DMS79 (cell line): ENCODE measurements around the gene NDST1.

Experiments used
- DNase-seq: peaks from one replicate; lab custom pipeline; 2025; lab: John Stamatoyannopoulos, UW

The NDST1 gene

DNA sequence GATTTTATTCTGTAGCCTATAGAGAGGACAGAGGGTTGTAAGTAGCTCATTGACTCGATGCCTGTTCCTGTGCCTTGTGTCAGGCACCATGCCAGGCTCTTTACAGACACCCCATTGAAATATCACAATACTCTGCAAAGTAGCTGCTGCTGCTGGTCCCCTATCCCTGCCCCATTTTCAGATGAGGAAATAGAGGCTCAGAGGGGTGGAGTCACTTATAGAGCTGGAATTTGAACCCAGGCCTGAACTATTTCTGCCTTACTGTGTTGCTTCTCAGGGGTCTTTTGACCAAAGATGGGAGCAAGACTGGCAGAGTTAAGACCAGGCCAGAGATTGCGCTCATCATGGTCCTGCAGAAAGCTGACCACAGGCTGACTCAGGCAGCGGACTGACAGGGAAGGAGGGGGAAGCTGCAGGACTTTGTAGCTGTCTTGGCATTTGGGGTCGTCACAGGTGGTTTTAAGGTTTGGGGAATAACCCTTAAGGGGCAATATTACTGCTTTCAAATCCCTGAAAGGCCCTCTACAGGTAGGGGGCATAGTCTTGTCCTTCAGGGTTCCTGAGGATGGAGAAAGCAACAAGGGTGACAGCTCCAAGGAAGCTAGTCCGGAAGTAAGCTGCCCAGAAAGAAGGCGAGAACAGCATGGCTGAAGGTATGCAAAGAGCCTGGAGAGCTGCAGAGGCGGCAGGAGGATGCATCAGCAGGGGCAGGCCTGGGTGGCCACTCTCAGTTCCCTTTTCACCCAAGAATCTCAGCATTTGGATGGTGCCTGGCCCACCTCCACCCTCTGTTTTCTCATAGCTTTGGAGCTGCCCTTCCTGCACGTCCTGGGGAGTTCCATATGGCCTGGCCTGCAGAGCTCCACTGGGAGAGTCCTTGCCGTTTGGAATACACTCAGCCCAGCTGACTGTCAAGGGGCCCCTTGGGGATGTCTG is 18.3 kb upstream of the NDST1 start:
- no peak for DNase-seq

DNA sequence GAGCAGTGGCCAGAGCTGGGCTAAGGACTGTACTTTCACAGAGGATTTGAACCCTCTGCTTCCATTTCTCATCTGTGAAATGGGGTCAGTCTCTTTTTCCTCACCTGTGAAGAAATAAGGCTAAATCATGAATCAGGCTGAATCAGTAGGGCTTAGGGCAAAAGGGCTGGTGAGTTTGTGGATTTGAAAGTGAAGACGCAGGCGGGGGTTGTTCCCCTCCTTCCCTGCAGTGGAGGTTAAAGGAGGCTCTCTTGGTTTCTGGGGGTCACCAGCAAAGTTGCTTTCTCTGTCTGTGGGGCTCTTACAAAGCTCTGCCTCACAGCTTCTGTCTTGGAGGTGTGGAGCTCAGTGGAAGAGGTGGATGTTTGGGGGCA is 17.6 kb upstream of the NDST1 start:
- no peak for DNase-seq

GRCh38 chr5:150490754-150491153 is 17.2 kb upstream of the NDST1 start:
- DNase-seq: no peak

GRCh38 chr5:150491876-150492275 is 16.1 kb upstream of the NDST1 start:
- DNase-seq: no peak

DNA sequence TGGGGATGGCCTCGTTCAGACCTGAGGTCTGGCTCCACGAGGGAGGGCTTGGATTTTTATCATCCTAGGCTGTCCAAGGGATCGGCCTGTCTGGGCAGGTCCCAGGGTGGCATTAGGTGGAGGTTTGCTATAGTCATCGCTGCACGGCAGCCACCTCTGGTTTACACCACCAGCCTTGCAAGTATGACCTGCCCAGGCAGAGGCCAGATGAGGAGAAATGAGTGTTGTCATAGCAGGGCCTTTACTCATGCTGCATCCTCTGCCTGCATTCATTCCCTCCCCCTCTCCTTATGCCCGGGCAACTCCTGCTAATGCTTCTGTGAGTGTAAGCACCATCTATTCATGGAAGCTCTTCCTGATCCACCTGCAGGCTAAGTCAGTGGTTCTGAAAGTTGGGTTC is 15.3 kb upstream of the NDST1 start:
- DNase-seq: no peak

DNA sequence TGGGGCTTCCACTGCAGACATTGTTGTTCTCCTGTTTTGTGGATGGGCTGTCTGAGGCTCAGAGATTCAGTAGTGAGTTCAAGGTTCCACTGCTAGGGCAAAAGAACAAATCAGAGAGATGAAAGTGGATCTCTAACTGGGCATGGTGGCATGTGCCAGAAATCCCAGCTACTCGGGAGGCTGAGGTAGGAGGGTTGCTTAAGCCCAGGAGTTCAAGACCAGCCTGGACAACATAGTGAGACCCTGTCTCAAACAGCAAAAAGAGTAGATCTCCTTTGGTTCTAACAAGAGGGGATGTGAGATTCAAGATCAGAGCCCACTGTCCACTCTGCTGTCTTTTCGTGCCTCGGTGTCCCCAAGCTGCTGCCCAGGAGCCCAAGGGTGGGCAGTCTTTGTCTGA is 11.8 kb upstream of the NDST1 start:
- DNase-seq: no peak

GRCh38 chr5:150496534-150496933 is 11.4 kb upstream of the NDST1 start:
- no peak for DNase-seq

DNA sequence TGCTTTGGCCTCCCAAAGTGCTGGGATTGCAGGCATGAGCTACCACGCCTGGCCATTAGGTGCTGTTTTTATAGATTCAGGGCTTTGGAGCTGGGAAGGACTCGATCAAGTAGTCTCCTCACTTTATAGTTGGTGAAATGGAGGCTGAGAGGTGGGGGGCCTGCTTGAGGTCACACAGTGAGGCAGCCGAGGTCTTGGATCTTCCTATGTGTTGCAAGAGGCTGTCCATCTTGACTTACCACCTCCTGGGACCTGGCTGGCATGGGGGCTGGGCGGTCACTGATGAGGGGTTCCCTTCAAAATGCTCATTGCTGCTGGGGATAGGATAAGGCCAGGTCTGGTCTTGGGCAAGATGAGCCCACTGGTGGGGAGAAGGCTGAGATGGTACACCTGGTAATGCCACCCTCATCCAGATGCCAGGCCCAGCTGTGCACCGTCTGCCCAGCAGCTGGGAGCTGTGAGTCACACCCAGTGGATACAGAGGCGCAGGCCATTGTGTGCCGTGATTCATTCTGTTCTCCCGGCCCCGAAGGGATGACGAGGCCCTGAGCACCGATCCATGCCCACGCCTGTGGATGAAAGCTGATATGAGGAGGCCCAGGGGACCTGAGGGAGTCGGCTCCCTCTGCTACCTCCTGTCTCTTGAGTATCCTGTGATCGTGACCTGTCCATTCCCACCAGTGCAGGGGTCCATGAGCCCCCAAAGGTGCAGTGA is 10.5 kb upstream of the NDST1 start:
- DNase-seq: no peak

GRCh38 chr5:150497989-150498317 is 10.0 kb upstream of the NDST1 start:
- DNase-seq: no peak

DNA sequence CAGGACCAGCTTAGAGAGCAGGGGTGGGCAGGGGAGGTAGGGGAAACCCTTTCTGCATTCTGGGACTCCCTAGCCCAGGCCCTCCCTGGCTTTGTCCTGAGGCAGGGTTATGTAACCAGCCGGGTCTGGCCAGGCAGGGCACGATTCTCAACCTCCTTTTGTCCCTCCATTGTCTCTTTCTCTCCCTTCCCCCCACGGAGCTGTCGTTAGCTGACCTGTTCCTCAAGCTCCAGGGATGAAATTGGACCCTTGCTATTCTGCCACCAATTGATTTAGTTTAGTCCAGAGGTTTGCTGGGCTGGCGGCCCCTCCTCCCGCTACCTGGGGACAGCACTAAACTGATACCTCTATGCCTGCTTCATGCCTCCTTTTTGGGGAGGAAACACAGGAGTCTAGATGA is 9.4 kb upstream of the NDST1 start:
- DNase-seq: no peak

DNA sequence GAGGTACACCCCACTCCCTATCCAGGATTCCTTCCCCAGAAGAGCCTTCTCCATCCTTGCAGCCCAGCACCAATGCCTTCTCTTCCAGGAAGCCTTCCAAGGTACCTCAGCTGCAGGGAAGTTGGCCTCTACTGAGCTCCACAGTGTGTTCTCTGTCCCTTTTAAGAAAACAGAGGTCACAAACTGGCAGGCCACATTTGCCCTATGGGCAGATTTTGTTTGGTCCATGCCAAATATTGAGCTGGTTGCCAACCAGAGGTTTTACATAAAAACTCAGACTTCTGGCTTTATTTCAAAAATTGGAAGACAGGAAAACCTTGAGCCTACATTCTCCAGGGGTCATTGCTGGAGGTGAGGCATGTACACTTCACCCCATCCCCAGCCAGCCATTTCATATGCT is 9.0 kb upstream of the NDST1 start:
- DNase-seq: no peak

GRCh38 chr5:150499437-150499956 is 8.4 kb upstream of the NDST1 start:
- DNase-seq: no peak

GRCh38 chr5:150500328-150500841 is 7.5 kb upstream of the NDST1 start:
- no peak for DNase-seq

- no peak for DNase-seq
Observed at GRCh38 chr5:150500905-150501304, 7.0 kb upstream of the NDST1 start.

- DNase-seq: no peak
Observed at GRCh38 chr5:150502106-150502505, 5.8 kb upstream of the NDST1 start.

GRCh38 chr5:150502847-150503246 is 5.1 kb upstream of the NDST1 start:
- no peak for DNase-seq

DNA sequence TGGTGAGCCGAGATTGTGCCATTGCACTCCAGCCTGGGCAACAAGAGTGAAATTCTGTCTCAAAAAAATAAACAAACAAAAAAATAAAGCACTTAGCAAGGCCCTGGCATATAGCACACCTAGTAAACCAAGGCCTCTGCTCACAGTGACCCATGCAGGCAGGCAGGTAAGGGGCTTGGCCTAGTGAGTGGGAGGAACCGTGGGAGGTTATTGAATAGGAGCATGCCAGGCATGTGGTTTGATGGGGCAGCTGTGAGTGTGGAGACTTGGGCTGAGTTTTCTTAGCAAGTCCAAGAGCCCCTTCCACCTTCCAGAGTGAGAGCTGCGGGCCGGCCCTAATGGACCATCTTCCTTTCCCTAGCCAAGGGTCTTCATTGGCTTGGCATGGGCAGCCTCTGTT is 4.5 kb upstream of the NDST1 start:
- DNase-seq: no peak

DNA sequence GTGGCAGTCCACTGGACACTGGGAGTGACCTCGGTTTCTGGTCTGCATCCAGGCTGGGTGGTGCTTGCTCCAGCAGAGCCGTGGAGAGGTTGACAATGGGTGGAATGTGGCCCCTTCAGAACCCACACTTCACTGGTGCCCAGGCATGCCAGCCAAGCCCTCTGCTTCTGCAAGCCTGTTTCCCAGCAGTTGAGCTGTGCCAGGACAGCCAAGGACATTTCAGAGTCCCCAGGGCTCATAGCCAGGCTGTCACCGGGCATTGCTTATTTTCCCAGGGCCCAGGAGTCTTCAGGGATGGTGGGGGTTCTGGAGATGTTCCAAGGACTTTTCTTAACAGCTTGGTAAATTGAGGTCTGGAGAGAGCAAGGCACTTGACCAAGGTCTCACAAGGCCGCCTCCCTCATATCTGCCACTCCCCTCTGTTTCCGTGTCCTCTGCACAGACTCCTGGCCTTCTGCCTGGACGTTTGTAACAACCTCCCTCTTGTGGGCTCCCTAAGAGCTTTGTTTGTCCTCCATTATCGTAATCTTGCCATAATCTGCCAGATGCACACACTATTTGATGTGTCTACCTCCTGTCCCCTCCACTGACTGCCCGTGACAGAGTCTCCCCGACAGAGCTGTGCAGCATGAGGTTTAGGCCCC is 3.8 kb upstream of the NDST1 start:
- DNase-seq: peak; percentile 50

GRCh38 chr5:150505041-150505511 is 2.9 kb upstream of the NDST1 start:
- no peak for DNase-seq

DNA sequence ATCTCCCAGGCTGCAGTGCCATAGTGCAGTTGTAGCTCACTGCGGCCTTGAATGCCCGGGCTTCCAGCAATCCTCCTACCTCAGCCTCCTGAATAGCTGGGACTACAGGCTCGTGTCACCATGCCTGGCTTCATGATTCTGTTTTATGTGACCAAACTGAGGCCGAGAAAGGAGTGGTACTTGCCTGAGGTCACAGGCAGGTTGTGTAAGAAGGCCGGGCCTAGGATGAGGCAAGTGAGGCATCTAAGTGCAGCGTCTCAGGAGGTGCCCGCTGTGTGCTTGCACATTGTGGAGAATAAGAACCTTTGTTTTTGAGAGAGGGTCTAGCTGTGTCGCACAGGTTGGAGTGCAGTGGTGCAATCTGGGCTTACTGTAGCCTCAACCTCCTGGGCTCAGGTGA is 2.1 kb upstream of the NDST1 start:
- DNase-seq: no peak

DNA sequence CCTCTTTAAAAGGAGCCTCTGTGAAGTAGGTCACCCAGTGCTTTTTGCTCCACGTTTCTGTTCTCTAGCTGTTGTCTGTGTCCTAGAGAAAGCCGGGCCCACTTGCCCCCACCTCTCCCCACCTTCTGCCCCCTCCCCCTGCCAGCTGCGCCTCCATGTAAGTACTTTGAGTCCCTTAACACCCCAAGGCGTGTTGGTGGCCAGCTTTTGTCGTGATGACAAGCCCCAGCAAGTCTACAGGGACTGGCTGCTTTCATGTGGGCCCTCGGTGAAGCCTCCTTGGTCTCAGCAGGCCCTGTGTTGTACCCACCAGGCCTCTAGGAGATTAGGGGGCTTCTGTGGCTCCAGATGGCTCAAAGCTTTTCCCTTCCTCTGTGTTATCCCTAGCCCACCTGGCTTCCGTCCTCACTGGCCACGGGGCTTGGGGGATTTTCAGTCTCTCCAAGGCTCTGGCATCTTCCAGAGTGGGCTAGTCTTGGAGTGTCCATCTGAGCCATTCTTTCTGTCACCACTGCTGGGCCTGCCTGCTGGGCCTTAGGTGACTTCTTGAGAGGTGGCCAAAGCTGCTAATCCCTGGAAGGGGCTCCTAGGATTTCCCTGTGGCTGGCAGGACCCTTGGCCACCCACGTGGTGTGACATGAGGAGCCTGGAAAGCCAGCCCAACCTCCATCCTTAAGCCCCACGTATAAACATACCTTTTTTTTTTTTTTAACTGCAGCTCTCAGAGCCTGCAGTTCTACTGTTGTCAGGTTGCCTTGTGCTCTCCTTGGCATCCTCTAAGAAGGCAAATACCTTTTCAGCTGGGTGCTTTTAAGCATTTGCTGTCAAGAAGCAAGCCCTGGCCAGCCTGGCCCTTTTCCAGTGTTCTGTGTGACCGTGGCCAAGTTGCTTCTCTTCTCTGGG is 1.1 kb upstream of the NDST1 start:
- DNase-seq: no peak

GRCh38 chr5:150508277-150508640 is 328 bp downstream of the NDST1 start:
- DNase-seq: no peak
